Adrenal gland (tissue), 12 donors: ENCODE measurements around the gene KCNT1. TPM values are rescaled to one million over a fixed set of nuclear protein-coding genes. Genes with fewer than 3 reads are reported as not detected.

Source experiments
- DNase-seq, 7 donors: peaks; one replicate each; pipeline ENCODE4 v3.0.0-alpha.2; 2019 to 2020
- H3K27ac ChIP-seq, 5 donors: fragments of 200-600 bp; sonication (generic) in 4 of 5; 1 replicate in 3 of 5; 2 replicates in 2 of 5; pipeline versions ENCODE4 v1.5.1 to v1.8.0; 2016 to 2020; ENCODE audit warnings: mild to moderate bottlenecking in 1 of 5
- H3K27me3 ChIP-seq: fragments of 200-600 bp; 2 replicates; pipeline ENCODE4 v1.8.0; 2021
- H3K36me3 ChIP-seq, 2 donors: fragments of 200-600 bp; replicated peaks in 1 of 2; 1 replicate in 1 of 2; 2 replicates in 1 of 2; pipeline versions ENCODE4 v1.5.1 to v1.8.0; 2018 to 2022
- H3K4me1 ChIP-seq, 2 donors: fragments of 200-600 bp; replicated peaks in 1 of 2; 1 replicate in 1 of 2; 2 replicates in 1 of 2; pipeline versions ENCODE4 v1.5.1 to v1.8.0; 2018 to 2021
- H3K4me3 ChIP-seq, 4 donors: fragments of 200-600 bp; sonication (generic) in 3 of 4; one replicate each; pipeline ENCODE4 v1.5.1; 2016 to 2018
- H3K9me3 ChIP-seq, 3 donors: fragments of 200-600 bp; sonication (generic) in 1 of 3; replicated peaks in 1 of 3; 1 replicate in 2 of 3; 2 replicates in 1 of 3; pipeline versions ENCODE4 v1.5.1 to v1.8.0; 2016 to 2021
- CTCF ChIP-seq, 6 experiments: fragments of 450-650 bp in 4 of 6; fragments of 200-600 bp in 2 of 6; sonication (generic) in 1 of 6; IDR thresholded peaks; 1 replicate in 5 of 6; 2 replicates in 1 of 6; pipeline versions ENCODE4 v1.5.1 to v1.8.0; 2016 to 2021; ENCODE audit warnings: antibody characterized with exemption in 6 of 6, mild to moderate bottlenecking in 2 of 6, moderate library complexity in 1 of 6
- POLR2A ChIP-seq, 2 donors: fragments of 450-650 bp; IDR thresholded peaks; one replicate each; pipeline ENCODE4 v1.6.1; 2017; ENCODE audit warnings: antibody characterized with exemption in 2 of 2, mild to moderate bottlenecking in 2 of 2, moderate library complexity in 1 of 2
- WGBS, 4 donors: extraction: QIAGEN DNeasy Blood & Tissue Kit in 2 of 4; methylation state at CpG; one replicate each; pipeline versions ENCODE4 v1.1.5 to v1.1.7; 2013 to 2017; 5-methylcytosine and 5-hydroxymethylcytosine counted together
- intact Hi-C, 2 donors: fragments of 100-400 bp; cut with DNase I; formaldehyde crosslinking; loops; one replicate each; pipeline versions ENCODE4 v1.14.1 to v1.15.0; 2022 to 2023
- polyA plus RNA-seq, 3 donors: library from polyadenylated mRNA; stranded (reverse); fragments of 200-250 nt in 2 of 3; fragments of 350-450 nt in 1 of 3; fragmentation: Illumina TruSeq in 1 of 3; extraction: RNeasy Lipid Tissue Mini Kit (QIAGEN cat#74804) in 1 of 3; gene quantifications; one replicate each; pipeline ENCODE4 v1.2.3, GENCODE V29; 2013 to 2014
- total RNA-seq, 9 donors: library from RNA; depleted of rRNA in 4 of 9; stranded (reverse); fragments of >200 nt in 4 of 9; fragments of 120-200 nt in 1 of 9; fragmentation: NEBNext Ultra II Directional in 1 of 9; extraction: Animal tissue kit (Norgen Biotek cat#: 25700) in 1 of 9; gene quantifications; one replicate each; pipeline versions ENCODE4 v1.1.0 to v1.2.4, GENCODE V29; 2013 to 2023
- donor health status: healthy with polysubstance abuse.
- donor health status: Bipolar disorder and iron deficiency.
- donor health status: DM: yes; HTN: yes; CAD: no.
- donor health status: DM: no; HTN: no; CAD: no.
- donor health status: DM: no; HTN: no; CAD: no.
- donor health status: DM: yes; HTN: yes; CAD: no.

KCNT1 gene
- total and polyA plus RNA-seq, 12 donors = 0.05 to 2.4 (median 0.24) TPM; not detected in 6

DNA sequence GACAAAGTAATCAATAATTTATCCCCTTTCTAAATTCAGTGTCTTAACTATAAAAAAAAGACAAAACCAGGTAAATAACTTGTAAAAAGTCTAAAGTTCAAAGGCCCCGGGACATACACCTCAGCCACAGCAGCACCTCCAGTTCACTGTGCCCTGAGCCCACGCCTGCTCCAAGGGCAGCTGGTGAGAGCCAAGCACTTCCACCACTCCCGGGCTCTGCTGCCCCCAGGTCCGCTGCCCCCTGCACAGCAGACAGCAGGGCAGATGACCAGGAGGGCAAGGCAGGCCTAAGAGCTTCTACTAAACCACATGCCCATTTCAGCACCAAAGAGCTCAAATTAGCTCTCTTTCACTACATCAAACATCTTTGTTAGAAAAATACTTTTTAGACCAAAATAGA is 113.4 kb downstream of the KCNT1 start:
- intact Hi-C loops = no loop called here
- Histone ChIP-seq H3K9me3 (no peaks in the 10 kb centered on the region), H3K4me3 (no peak overlapping the region), H3K27me3 (no peaks in the 10 kb centered on the region), H3K4me1 (no peaks in the 10 kb centered on the region), H3K27ac (no peak overlapping the region), H3K36me3 (peaks cover 0 to 83% of the 10 kb centered on the region in 2 donors)
- 94 to 97% (median 96%) methylated on average over 4 of the region's 4 CpGs for WGBS, 4 donors
- no peak for TF ChIP-seq POLR2A (IDR thresholded peaks at IDR 0.05)
- TF ChIP-seq CTCF (IDR thresholded peaks at IDR 0.05) = no peak
- DNase-seq = no peak

DNA sequence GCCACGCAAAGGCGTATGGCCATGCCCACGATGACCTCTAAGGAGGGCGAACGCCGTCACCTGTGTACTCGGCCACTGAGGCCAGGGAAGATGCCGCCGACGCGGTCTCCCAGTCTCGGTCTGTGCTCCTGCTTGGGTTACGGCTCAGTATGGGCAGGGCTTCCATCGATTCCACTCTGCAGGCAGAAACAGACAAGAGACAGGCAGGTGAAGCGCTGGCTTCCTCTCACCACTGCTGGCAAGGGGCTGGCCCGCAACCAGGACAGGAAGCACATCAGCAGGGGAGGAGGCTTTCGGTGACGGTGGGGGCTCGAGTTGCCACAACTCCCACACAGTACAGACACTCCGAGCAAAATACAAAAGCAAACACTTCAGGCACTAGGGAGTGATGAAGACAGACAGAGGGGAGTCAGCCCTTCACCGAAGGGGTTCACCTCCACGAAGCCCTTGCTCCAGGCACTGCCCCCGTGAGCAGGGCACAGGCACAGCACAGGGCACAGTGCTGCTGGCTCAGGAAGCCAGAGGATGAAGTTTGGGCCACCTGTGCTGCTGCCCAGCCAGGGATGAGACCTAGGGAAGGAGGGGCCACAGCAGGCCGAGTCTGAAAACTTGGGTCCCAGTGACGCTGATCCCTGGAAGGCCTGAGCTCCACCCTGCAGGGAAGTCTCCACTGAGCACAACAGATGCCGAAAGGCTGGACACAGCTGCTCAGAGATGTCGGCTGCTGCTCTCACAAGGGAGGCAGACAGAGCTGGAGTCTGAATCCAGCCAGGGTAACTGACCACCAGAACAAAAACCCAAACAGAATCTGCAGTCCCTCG is 114.1 kb downstream of the KCNT1 start:
- peaks cover 0 to 85% of the 10 kb centered on the region in 2 donors for H3K36me3 ChIP-seq
- H3K27ac ChIP-seq = no peak overlapping the region
- intact Hi-C loops = no loop called here
- H3K4me1 ChIP-seq = no peaks in the 10 kb centered on the region
- 89 to 94% (median 91%) methylated on average over 25 to 28 of the region's 28 CpGs for WGBS, 4 donors
- no peak overlapping the region for H3K4me3 ChIP-seq
- TF ChIP-seq POLR2A (IDR thresholded peaks at IDR 0.05) (no peak), CTCF (IDR thresholded peaks at IDR 0.05) (no peak)
- DNase-seq = no peak
- H3K9me3 ChIP-seq = no peaks in the 10 kb centered on the region
- H3K27me3 ChIP-seq = no peaks in the 10 kb centered on the region

DNA sequence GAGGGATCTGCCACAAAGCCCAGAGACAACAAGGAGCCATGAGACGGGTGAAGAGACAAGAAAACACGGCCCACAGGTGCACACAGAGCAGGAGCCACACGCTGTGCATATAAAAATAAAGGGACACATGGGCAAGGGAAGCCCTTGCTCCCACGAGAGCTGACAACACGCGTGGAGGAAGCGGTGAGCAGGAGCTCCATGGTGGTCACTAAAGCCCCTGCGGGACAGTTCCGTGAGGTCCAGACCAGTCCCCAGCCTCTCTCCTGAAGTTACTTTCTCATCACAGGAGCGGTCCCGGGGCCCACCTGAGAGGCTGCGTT is 114.6 kb downstream of the KCNT1 start:
- no peak for DNase-seq
- intact Hi-C loops = no loop called here
- Histone ChIP-seq H3K27me3 (no peaks in the 10 kb centered on the region), H3K9me3 (no peaks in the 10 kb centered on the region), H3K27ac (no peak overlapping the region), H3K36me3 (peaks cover 0 to 84% of the 10 kb centered on the region in 2 donors), H3K4me3 (no peak overlapping the region), H3K4me1 (no peaks in the 10 kb centered on the region)
- no peak for TF ChIP-seq POLR2A (IDR thresholded peaks at IDR 0.05)
- TF ChIP-seq CTCF (IDR thresholded peaks at IDR 0.05) = no peak
- 91 to 98% (median 92%) methylated on average over 11 to 12 of the region's 12 CpGs for WGBS, 4 donors

DNA sequence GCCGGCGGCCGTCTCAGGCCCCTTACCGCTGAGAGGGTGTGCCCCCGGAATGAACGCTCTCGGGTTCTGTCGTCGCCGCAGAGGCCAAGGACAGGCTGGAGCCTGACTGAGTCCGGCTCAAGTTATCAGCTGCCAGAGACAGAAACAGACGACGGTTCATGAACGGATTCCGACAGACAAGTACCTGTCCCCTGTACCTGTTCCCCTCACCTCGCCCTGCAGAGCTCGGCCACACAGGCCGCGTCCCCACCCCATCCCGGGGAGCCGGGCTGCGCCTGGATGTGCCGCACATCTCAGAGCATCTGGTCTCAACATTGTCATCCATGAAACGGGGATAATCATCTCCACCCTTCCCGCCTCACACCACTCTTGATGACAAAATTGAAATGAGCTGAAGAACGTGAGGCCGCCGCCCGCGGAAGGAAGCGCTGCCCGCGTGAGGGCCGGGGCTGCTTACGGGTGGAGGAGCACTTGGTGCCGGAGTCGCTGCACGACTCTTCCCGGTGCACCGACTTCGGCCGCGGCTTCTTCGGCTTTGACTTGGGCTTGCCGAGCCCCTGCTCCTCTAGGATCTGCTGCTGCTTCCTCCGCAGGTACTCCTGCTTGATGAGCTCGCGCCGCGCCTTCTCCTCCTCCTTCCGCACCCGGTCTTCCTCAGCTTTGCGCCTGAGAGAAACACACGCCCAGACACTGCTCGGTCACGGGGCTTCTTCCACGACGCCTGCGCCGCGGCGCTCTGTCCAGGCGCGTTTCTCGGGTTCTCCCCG is 116.1 kb downstream of the KCNT1 start:
- Histone ChIP-seq H3K27ac (no peak overlapping the region), H3K9me3 (no peaks in the 10 kb centered on the region), H3K4me3 (no peak overlapping the region), H3K27me3 (no peaks in the 10 kb centered on the region), H3K4me1 (no peaks in the 10 kb centered on the region), H3K36me3 (peaks cover 0 to 92% of the 10 kb centered on the region in 2 donors)
- TF ChIP-seq POLR2A (IDR thresholded peaks at IDR 0.05) (no peak), CTCF (IDR thresholded peaks at IDR 0.05) (no peak)
- DNase-seq = no peak
- intact Hi-C loops = no loop called here
- WGBS, 4 donors = 95 to 97% (median 96%) methylated on average over 55 to 66 of the region's 66 CpGs
